ENCODE measurements around the gene TMEM132A. TPM values are rescaled to one million over a fixed set of nuclear protein-coding genes. Genes with fewer than 3 reads are reported as not detected.
"Not testable (repeated sequence)": the region's sequence is repeated elsewhere in the genome, so short reads cannot be mapped to it uniquely, and the experiment has no call there.

TMEM132A gene
- total RNA-seq, 1 donor from 2014 or later, result 104 TPM

- peak; percentile 90 for DNase-seq
These were observed 17.9 kb upstream of the TMEM132A start, which contains the start of gene PRPF19 for GRCh38 chr11:60906132-60906972. TSS of gene PRPF19 (minus strand) at chr11:60906585. CDS start at chr11:60906382, 203 bp downstream.

GRCh38 chr11:60908803-60909202 is 15.5 kb upstream of the TMEM132A start:
- DNase-seq, result no peak

- not testable (repeated sequence) for DNase-seq
These were observed 14.5 kb upstream of the TMEM132A start for GRCh38 chr11:60909680-60910280.

GRCh38 chr11:60910281-60910687 is 14.0 kb upstream of the TMEM132A start:
- DNase-seq, result no peak

- DNase-seq, result no peak
These were observed 13.4 kb upstream of the TMEM132A start for GRCh38 chr11:60910711-60911380.

- DNase-seq, result no peak
These were observed 11.9 kb upstream of the TMEM132A start for GRCh38 chr11:60912223-60912850.

GRCh38 chr11:60912851-60913528 is 11.3 kb upstream of the TMEM132A start:
- DNase-seq, result no peak

GRCh38 chr11:60913793-60914632 is 10.2 kb upstream of the TMEM132A start, which contains the start of gene TMEM109:
TSS of gene TMEM109 (plus strand) at chr11:60914158. CDS start at chr11:60919694, 5,536 bp downstream.
- peak; percentile 85 for DNase-seq

- peak; percentile 31 for DNase-seq
These were observed 9.5 kb upstream of the TMEM132A start for GRCh38 chr11:60914633-60915247.

GRCh38 chr11:60915248-60915914 is 8.9 kb upstream of the TMEM132A start:
- DNase-seq, result no peak

GRCh38 chr11:60916669-60917206 is 7.5 kb upstream of the TMEM132A start:
- DNase-seq, result no peak

GRCh38 chr11:60917267-60917666 is 7.0 kb upstream of the TMEM132A start:
- DNase-seq, result no peak

- no peak for DNase-seq
These were observed 5.9 kb upstream of the TMEM132A start for GRCh38 chr11:60918251-60918938.

GRCh38 chr11:60918939-60919265 is 5.4 kb upstream of the TMEM132A start:
- no peak for DNase-seq

GRCh38 chr11:60919320-60919719 is 4.9 kb upstream of the TMEM132A start:
- no peak for DNase-seq

- no peak for DNase-seq
These were observed 4.3 kb upstream of the TMEM132A start for GRCh38 chr11:60919956-60920355.

GRCh38 chr11:60921259-60921658 is 3.0 kb upstream of the TMEM132A start:
- no peak for DNase-seq

GRCh38 chr11:60921777-60922335 is 2.4 kb upstream of the TMEM132A start:
- DNase-seq, result no peak

- DNase-seq, result no peak
These were observed 1.4 kb upstream of the TMEM132A start for GRCh38 chr11:60922906-60923305.

Measured in occipital lobe (tissue), 2 donors.